Measurements from ENCODE around the gene UBXN4. TPM values are rescaled to one million over a fixed set of nuclear protein-coding genes. Genes with fewer than 3 reads are reported as not detected.

Gene UBXN4
- total RNA-seq, 1 experiment from 2014 or later, result 65.4 TPM

- Histone ChIP-seq H2AFZ (ENCODE audit: low read length) (no peak overlapping the region), H2BK20ac (ENCODE audit: low read depth, low read length, poor library complexity, severe bottlenecking) (no peak overlapping the region), H3K4ac (ENCODE audit: low read depth, low read length) (no peak overlapping the region), H3K4me1 (ENCODE audit: insufficient read depth, low read length) (no peaks in the 10 kb centered on the region), H3K9ac (ENCODE audit: extremely low read depth, insufficient read length, low read length) (no peak overlapping the region), H3K23ac (ENCODE audit: insufficient read length, low read depth, low read length) (no peak overlapping the region), H2AK5ac (ENCODE audit: insufficient read length, low read length) (no peak overlapping the region), H3K18ac (ENCODE audit: insufficient read length, low read depth, low read length) (no peak overlapping the region), H2BK120ac (ENCODE audit: low read depth, low read length, poor library complexity, severe bottlenecking) (no peak overlapping the region), H4K5ac (ENCODE audit: insufficient read length, low read depth, low read length) (no peak overlapping the region), H2BK15ac (ENCODE audit: low read depth, low read length) (no peak overlapping the region), H3K9me3 (ENCODE audit: control insufficient read depth, low read depth, low read length) (no peaks in the 10 kb centered on the region), H3K23me2 (ENCODE audit: insufficient read length, low read depth, low read length, poor library complexity, severe bottlenecking) (no peaks in the 10 kb centered on the region), H3K56ac (ENCODE audit: insufficient read length, low read depth, low read length) (no peak overlapping the region), H4K91ac (ENCODE audit: insufficient read length, low read depth, low read length) (no peak overlapping the region), H4K20me1 (ENCODE audit: control insufficient read depth, insufficient read depth, insufficient read length) (no peaks in the 10 kb centered on the region), H2BK12ac (ENCODE audit: insufficient read length, low read depth, low read length) (no peak overlapping the region), H3K14ac (ENCODE audit: insufficient read depth, low read length) (no peak overlapping the region), H3K79me2 (ENCODE audit: insufficient read depth, low read length) (no peaks in the 10 kb centered on the region), H4K8ac (replicated peaks; ENCODE audit: insufficient read length, low read depth, low read length) (no peak overlapping the region), H3T11ph (ENCODE audit: low read length) (no peak overlapping the region), H2BK5ac (ENCODE audit: insufficient read length, low read length) (no peak overlapping the region), H3K4me2 (ENCODE audit: insufficient read depth, insufficient read length, low read length) (no peak overlapping the region), H3K27me3 (ENCODE audit: insufficient read depth, low read length) (no peaks in the 10 kb centered on the region), H3K27ac (ENCODE audit: insufficient read length, low read depth, low read length) (no peak overlapping the region), H3K79me1 (ENCODE audit: insufficient read depth, low read depth, low read length, poor library complexity, severe bottlenecking) (peaks cover 5% of the 10 kb centered on the region)
- Mint-ChIP-seq H3K36me3 (ENCODE audit: insufficient read depth in 1 of 3, low read depth in 3 of 3) (peaks cover 45 to 70% (median 62%) of the 10 kb centered on the region in 3 experiments), H3K27ac (no peak overlapping the region), H3K4me1 (no peaks in the 10 kb centered on the region), H3K4me3 (no peak overlapping the region), H3K9me3 (peaks cover 0 to 3% of the 10 kb centered on the region in 2 experiments; a peak in 1 of 5 replicates), H3K27me3 (ENCODE audit: low read depth) (no peaks in the 10 kb centered on the region)
- DNase-seq, result no peak
- no CpG with 5 or more reads among the region's 2 CpGs for WGBS (ENCODE audit: extremely low coverage, insufficient read length, low lambda C conversion rate)
- no peak for TF ChIP-seq CTCF (conservative IDR thresholded peaks at IDR 0.05)
Observed at GRCh38 chr2:135755573-135755972, 13.9 kb downstream of the UBXN4 start.

All from H9 (cell line).